HEK293 (cell line): ENCODE data around the gene GUCY1A2.
A peak's percentile ranks its signal among the peaks of the same experiment; 100 is the strongest.

Source experiments
- CTCF ChIA-PET: fragments of 350-600 bp; formaldehyde crosslinking; extraction: SDS; loops from one replicate; lab custom pipeline; 2021; ENCODE audit warnings: antibody characterized with exemption; lab: Yijun Ruan, JAX
- POLR2A ChIA-PET: fragments of 300-600 bp; formaldehyde crosslinking; extraction: SDS; loops from one replicate; lab custom pipeline; 2020; ENCODE audit warnings: antibody characterized with exemption, inconsistent platforms; lab: Yijun Ruan, JAX
- H3K27ac ChIP-seq: fragments of 200-500 bp; sonication (Bioruptor generic); 2 replicates; pipeline ENCODE4 v1.5.1; 2014; ENCODE audit warnings: low read depth, low read length, control low read depth, inconsistent platforms; ENCODE audit errors: extremely low read depth
- H3K36me3 ChIP-seq, 2 experiments: fragments of 200-500 bp in 1 of 2; sonication (Bioruptor generic) in 1 of 2; 1 replicate in 1 of 2; 2 replicates in 1 of 2; pipeline ENCODE4 v1.5.1; 2014 to 2017; ENCODE audit warnings: inconsistent platforms in 2 of 2, low read length in 2 of 2; ENCODE audit not compliant: control insufficient read depth in 2 of 2, insufficient read depth in 1 of 2
- H3K4me1 ChIP-seq: fragments of 200-500 bp; sonication (Bioruptor generic); 2 replicates; pipeline ENCODE4 v1.5.1; 2014; ENCODE audit warnings: mild to moderate bottlenecking, low read length, inconsistent platforms; ENCODE audit not compliant: control insufficient read depth, insufficient read depth
- H3K4me3 ChIP-seq: 2 replicates; pipeline ENCODE4 v1.5.1; 2011; ENCODE audit warnings: low read depth, mild to moderate bottlenecking, control low read depth, low read length, moderate library complexity
- H3K9me3 ChIP-seq: fragments of 200-500 bp; sonication (Bioruptor generic); 2 replicates; pipeline ENCODE4 v1.5.1; 2014; ENCODE audit warnings: low read depth, low read length, inconsistent platforms; ENCODE audit not compliant: control insufficient read depth, insufficient read depth
- AEBP2 ChIP-seq: fragments of 450-650 bp; formaldehyde crosslinking; IDR thresholded peaks from 2 replicates; pipeline ENCODE4 v1.5.1; 2016; ENCODE audit warnings: missing biosample characterization, missing genetic modification characterization, borderline replicate concordance
- GLIS2 ChIP-seq: fragments of 450-650 bp; formaldehyde crosslinking; IDR thresholded peaks from 2 replicates; pipeline ENCODE4 v1.5.1; 2016; ENCODE audit warnings: missing biosample characterization, missing genetic modification characterization
- MYNN ChIP-seq: fragments of 450-650 bp; formaldehyde crosslinking; IDR thresholded peaks from 2 replicates; pipeline ENCODE4 v1.5.1; 2016; ENCODE audit warnings: missing biosample characterization, missing genetic modification characterization, borderline replicate concordance
- OSR2 ChIP-seq: fragments of 450-650 bp; formaldehyde crosslinking; IDR thresholded peaks from 2 replicates; pipeline ENCODE4 v1.5.1; 2016; ENCODE audit warnings: missing biosample characterization, missing genetic modification characterization
- OVOL3 ChIP-seq: fragments of 450-650 bp; formaldehyde crosslinking; IDR thresholded peaks from 2 replicates; pipeline ENCODE4 v1.5.1; 2016; ENCODE audit warnings: missing biosample characterization, missing genetic modification characterization
- REPIN1 ChIP-seq: fragments of 450-650 bp; formaldehyde crosslinking; IDR thresholded peaks from 2 replicates; pipeline ENCODE4 v1.5.1; 2017; ENCODE audit warnings: missing biosample characterization, missing genetic modification characterization, low read depth
- SCRT2 ChIP-seq: fragments of 450-650 bp; formaldehyde crosslinking; IDR thresholded peaks from 2 replicates; pipeline ENCODE4 v1.5.1; 2016; ENCODE audit warnings: missing biosample characterization, missing genetic modification characterization
- SP3 ChIP-seq: fragments of 450-650 bp; formaldehyde crosslinking; IDR thresholded peaks from 2 replicates; pipeline ENCODE4 v1.5.1; 2016; ENCODE audit warnings: missing biosample characterization, missing genetic modification characterization
- TRIM28 ChIP-seq: IDR thresholded peaks from 2 replicates; pipeline ENCODE4 v1.6.1; 2011; ENCODE audit warnings: low read length, control low read depth, borderline replicate concordance
- WT1 ChIP-seq: fragments of 450-650 bp; formaldehyde crosslinking; IDR thresholded peaks from 2 replicates; pipeline ENCODE4 v1.5.1; 2016; ENCODE audit warnings: missing biosample characterization, missing genetic modification characterization
- ZBTB17 ChIP-seq: fragments of 450-650 bp; formaldehyde crosslinking; IDR thresholded peaks from 2 replicates; pipeline ENCODE4 v1.5.1; 2016; ENCODE audit warnings: missing biosample characterization, missing genetic modification characterization
- ZEB2 ChIP-seq: fragments of 450-650 bp; formaldehyde crosslinking; IDR thresholded peaks from 2 replicates; pipeline ENCODE4 v1.5.1; 2016; ENCODE audit warnings: missing biosample characterization, missing genetic modification characterization
- ZNF211 ChIP-seq: fragments of 450-650 bp; formaldehyde crosslinking; IDR thresholded peaks from 2 replicates; pipeline ENCODE4 v1.5.1; 2016; ENCODE audit warnings: low read depth, missing biosample characterization, missing genetic modification characterization
- ZNF214 ChIP-seq: fragments of 450-650 bp; formaldehyde crosslinking; IDR thresholded peaks from 2 replicates; pipeline ENCODE4 v1.5.1; 2017; ENCODE audit warnings: missing biosample characterization, mild to moderate bottlenecking, missing genetic modification characterization, borderline replicate concordance
- ZNF223 ChIP-seq: fragments of 450-650 bp; formaldehyde crosslinking; IDR thresholded peaks from 2 replicates; pipeline ENCODE4 v1.5.1; 2016; ENCODE audit warnings: missing biosample characterization, missing genetic modification characterization
- ZNF24 ChIP-seq: fragments of 450-650 bp; formaldehyde crosslinking; IDR thresholded peaks from 2 replicates; pipeline ENCODE4 v1.5.1; 2016; ENCODE audit warnings: missing biosample characterization, missing genetic modification characterization
- ZNF37A ChIP-seq: fragments of 450-650 bp; IDR thresholded peaks from 2 replicates; pipeline ENCODE4 v1.5.1; 2018; ENCODE audit warnings: missing biosample characterization, missing genetic modification characterization
- ZNF416 ChIP-seq: fragments of 450-650 bp; formaldehyde crosslinking; IDR thresholded peaks from 2 replicates; pipeline ENCODE4 v1.5.1; 2016; ENCODE audit warnings: missing biosample characterization, missing genetic modification characterization
- ZNF48 ChIP-seq: fragments of 450-650 bp; formaldehyde crosslinking; IDR thresholded peaks from 2 replicates; pipeline ENCODE4 v1.5.1; 2016; ENCODE audit warnings: missing biosample characterization, missing genetic modification characterization
- ZNF501 ChIP-seq: fragments of 450-650 bp; formaldehyde crosslinking; IDR thresholded peaks from 2 replicates; pipeline ENCODE4 v1.5.1; 2016; ENCODE audit warnings: missing biosample characterization, missing genetic modification characterization
- ZNF629 ChIP-seq: fragments of 450-650 bp; formaldehyde crosslinking; IDR thresholded peaks from 2 replicates; pipeline ENCODE4 v1.5.1; 2017; ENCODE audit warnings: missing biosample characterization, missing genetic modification characterization
- ZNF664 ChIP-seq: fragments of 450-650 bp; formaldehyde crosslinking; IDR thresholded peaks from 2 replicates; pipeline ENCODE4 v1.5.1; 2016; ENCODE audit warnings: missing biosample characterization, missing genetic modification characterization
- TF ChIP-seq, protein P1 (sequence below): sonication (generic); formaldehyde crosslinking; IDR thresholded peaks from 2 replicates; pipeline ENCODE4 v1.8.1; 2022; ENCODE audit warnings: mild to moderate bottlenecking, moderate library complexity, missing genetic modification reagents
- TF ChIP-seq, protein P2 (sequence below): fragments of 450-650 bp; formaldehyde crosslinking; IDR thresholded peaks from 2 replicates; pipeline ENCODE4 v1.5.1; 2016; ENCODE audit warnings: missing biosample characterization, missing genetic modification characterization
- TF ChIP-seq, protein P3 (sequence below): fragments of 450-650 bp; formaldehyde crosslinking; IDR thresholded peaks from 2 replicates; pipeline ENCODE4 v1.5.1; 2016; ENCODE audit warnings: missing biosample characterization, missing genetic modification characterization
- TF ChIP-seq, protein P4 (sequence below): fragments of 450-650 bp; formaldehyde crosslinking; IDR thresholded peaks from 2 replicates; pipeline ENCODE4 v1.5.1; 2017; ENCODE audit warnings: missing biosample characterization, missing genetic modification characterization

GUCY1A2 gene

GRCh38 chr11:106708348-106708747 is 309.9 kb downstream of the GUCY1A2 start:
- ChIA-PET POLR2A (no interaction called here), CTCF (no interaction called here)
- Histone ChIP-seq H3K4me3 (no peak overlapping the region), H3K36me3 (no peaks in the 10 kb centered on the region), H3K27ac (no peak overlapping the region), H3K9me3 (no peaks in the 10 kb centered on the region), H3K4me1 (0 out of 2 replicates have a peak, but pooled peaks cover 2% of the 10 kb centered on the region)
- TF ChIP-seq ZNF629 (tag by site-specific recombination) (no peak), ZNF214 (tag by site-specific recombination) (no peak), MYNN (tag by site-specific recombination) (no peak), ZNF48 (tag by site-specific recombination) (no peak), ZNF223 (tag by site-specific recombination) (no peak)
- TF ChIP-seq, protein P1, sequence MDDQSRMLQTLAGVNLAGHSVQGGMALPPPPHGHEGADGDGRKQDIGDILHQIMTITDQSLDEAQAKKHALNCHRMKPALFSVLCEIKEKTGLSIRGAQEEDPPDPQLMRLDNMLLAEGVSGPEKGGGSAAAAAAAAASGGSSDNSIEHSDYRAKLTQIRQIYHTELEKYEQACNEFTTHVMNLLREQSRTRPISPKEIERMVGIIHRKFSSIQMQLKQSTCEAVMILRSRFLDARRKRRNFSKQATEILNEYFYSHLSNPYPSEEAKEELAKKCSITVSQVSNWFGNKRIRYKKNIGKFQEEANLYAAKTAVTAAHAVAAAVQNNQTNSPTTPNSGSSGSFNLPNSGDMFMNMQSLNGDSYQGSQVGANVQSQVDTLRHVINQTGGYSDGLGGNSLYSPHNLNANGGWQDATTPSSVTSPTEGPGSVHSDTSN (CRISPR knock-in tag), result no peak

- Histone ChIP-seq H3K4me3 (no peak overlapping the region), H3K36me3 (no peaks in the 10 kb centered on the region), H3K4me1 (0 out of 2 replicates have a peak, but pooled peaks cover 2% of the 10 kb centered on the region), H3K27ac (no peak overlapping the region), H3K9me3 (no peaks in the 10 kb centered on the region)
- CTCF ChIA-PET, result interaction anchor here (0.6 to 0.8 kb wide), 5 partner anchors 13 to 312 kb away, joined by 3 to 11 read pairs (median 3); no protein-coding TSS in a partner anchor
- POLR2A ChIA-PET, result interaction anchor here (0.7 kb wide), 1 partner anchor 38 kb away, joined by 3 read pairs; no protein-coding TSS in a partner anchor
- TF ChIP-seq WT1 (tag by site-specific recombination) (no peak), OVOL3 (tag by site-specific recombination) (0 out of 2 replicates have a peak, but pooled peaks have one; percentile 36), TRIM28 (peak; percentile 30; the same call in 1 of the 2 replicates), ZNF223 (tag by site-specific recombination) (no peak), GLIS2 (tag by site-specific recombination) (no peak), ZNF664 (tag by site-specific recombination) (no peak), ZNF501 (tag by site-specific recombination) (no peak), ZNF37A (no peak), ZBTB17 (tag by site-specific recombination) (peak; percentile 39; the same call in 1 of the 2 replicates), REPIN1 (tag by site-specific recombination) (no peak), OSR2 (tag by site-specific recombination) (peak; percentile 68), ZNF211 (tag by site-specific recombination) (no peak), AEBP2 (tag by site-specific recombination) (no peak), SP3 (tag by site-specific recombination) (no peak), ZEB2 (tag by site-specific recombination) (peak; percentile 68), SCRT2 (tag by site-specific recombination) (peak; percentile 94), ZNF416 (tag by site-specific recombination) (no peak), ZNF24 (tag by site-specific recombination) (peak; percentile 29; the same call in 1 of the 2 replicates)
- TF ChIP-seq, protein P2, sequence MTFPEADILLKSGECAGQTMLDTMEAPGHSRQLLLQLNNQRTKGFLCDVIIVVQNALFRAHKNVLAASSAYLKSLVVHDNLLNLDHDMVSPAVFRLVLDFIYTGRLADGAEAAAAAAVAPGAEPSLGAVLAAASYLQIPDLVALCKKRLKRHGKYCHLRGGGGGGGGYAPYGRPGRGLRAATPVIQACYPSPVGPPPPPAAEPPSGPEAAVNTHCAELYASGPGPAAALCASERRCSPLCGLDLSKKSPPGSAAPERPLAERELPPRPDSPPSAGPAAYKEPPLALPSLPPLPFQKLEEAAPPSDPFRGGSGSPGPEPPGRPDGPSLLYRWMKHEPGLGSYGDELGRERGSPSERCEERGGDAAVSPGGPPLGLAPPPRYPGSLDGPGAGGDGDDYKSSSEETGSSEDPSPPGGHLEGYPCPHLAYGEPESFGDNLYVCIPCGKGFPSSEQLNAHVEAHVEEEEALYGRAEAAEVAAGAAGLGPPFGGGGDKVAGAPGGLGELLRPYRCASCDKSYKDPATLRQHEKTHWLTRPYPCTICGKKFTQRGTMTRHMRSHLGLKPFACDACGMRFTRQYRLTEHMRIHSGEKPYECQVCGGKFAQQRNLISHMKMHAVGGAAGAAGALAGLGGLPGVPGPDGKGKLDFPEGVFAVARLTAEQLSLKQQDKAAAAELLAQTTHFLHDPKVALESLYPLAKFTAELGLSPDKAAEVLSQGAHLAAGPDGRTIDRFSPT (tag by site-specific recombination), result no peak
- TF ChIP-seq, protein P3, sequence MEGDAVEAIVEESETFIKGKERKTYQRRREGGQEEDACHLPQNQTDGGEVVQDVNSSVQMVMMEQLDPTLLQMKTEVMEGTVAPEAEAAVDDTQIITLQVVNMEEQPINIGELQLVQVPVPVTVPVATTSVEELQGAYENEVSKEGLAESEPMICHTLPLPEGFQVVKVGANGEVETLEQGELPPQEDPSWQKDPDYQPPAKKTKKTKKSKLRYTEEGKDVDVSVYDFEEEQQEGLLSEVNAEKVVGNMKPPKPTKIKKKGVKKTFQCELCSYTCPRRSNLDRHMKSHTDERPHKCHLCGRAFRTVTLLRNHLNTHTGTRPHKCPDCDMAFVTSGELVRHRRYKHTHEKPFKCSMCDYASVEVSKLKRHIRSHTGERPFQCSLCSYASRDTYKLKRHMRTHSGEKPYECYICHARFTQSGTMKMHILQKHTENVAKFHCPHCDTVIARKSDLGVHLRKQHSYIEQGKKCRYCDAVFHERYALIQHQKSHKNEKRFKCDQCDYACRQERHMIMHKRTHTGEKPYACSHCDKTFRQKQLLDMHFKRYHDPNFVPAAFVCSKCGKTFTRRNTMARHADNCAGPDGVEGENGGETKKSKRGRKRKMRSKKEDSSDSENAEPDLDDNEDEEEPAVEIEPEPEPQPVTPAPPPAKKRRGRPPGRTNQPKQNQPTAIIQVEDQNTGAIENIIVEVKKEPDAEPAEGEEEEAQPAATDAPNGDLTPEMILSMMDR (tag by site-specific recombination), result no peak
- TF ChIP-seq, protein P4, sequence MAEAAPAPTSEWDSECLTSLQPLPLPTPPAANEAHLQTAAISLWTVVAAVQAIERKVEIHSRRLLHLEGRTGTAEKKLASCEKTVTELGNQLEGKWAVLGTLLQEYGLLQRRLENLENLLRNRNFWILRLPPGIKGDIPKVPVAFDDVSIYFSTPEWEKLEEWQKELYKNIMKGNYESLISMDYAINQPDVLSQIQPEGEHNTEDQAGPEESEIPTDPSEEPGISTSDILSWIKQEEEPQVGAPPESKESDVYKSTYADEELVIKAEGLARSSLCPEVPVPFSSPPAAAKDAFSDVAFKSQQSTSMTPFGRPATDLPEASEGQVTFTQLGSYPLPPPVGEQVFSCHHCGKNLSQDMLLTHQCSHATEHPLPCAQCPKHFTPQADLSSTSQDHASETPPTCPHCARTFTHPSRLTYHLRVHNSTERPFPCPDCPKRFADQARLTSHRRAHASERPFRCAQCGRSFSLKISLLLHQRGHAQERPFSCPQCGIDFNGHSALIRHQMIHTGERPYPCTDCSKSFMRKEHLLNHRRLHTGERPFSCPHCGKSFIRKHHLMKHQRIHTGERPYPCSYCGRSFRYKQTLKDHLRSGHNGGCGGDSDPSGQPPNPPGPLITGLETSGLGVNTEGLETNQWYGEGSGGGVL (tag by site-specific recombination), result no peak
These were observed 311.9 kb downstream of the GUCY1A2 start for GRCh38 chr11:106706355-106706754.
